Glutamatergic neuron (in vitro differentiated cells): Measurements from ENCODE around the gene RPTOR. TPM values are rescaled to one million over a fixed set of nuclear protein-coding genes. Genes with fewer than 3 reads are reported as not detected.
"Not testable (repeated sequence)": the region's sequence is repeated elsewhere in the genome, so short reads cannot be mapped to it uniquely, and the experiment has no call there.

Experiments used
- DNase-seq: peaks from one replicate; pipeline ENCODE4 v3.0.0; 2022
- H3K27ac Mint-ChIP-seq: one replicate; pipeline ENCODE4 v1.8.0; 2020; ENCODE audit warnings: mild to moderate bottlenecking, mixed read lengths, inconsistent platforms; ENCODE audit not compliant: unreplicated experiment
- H3K27me3 Mint-ChIP-seq: one replicate; pipeline ENCODE4 v1.8.0; 2020; ENCODE audit warnings: mild to moderate bottlenecking, moderate library complexity, mixed read lengths, inconsistent platforms; ENCODE audit not compliant: unreplicated experiment
- H3K36me3 Mint-ChIP-seq: one replicate; pipeline ENCODE4 v1.8.0; 2020; ENCODE audit warnings: mild to moderate bottlenecking, mixed read lengths, inconsistent platforms; ENCODE audit not compliant: unreplicated experiment
- H3K4me1 Mint-ChIP-seq: one replicate; pipeline ENCODE4 v1.8.0; 2020; ENCODE audit warnings: mild to moderate bottlenecking, low read depth, mixed read lengths, inconsistent platforms; ENCODE audit not compliant: unreplicated experiment
- H3K4me3 Mint-ChIP-seq: one replicate; pipeline ENCODE4 v1.8.0; 2020; ENCODE audit warnings: mild to moderate bottlenecking, mixed read lengths, inconsistent platforms; ENCODE audit not compliant: unreplicated experiment
- H3K9me3 Mint-ChIP-seq: one replicate; pipeline ENCODE4 v1.8.0; 2020; ENCODE audit warnings: mild to moderate bottlenecking, moderate library complexity, mixed read lengths, inconsistent platforms; ENCODE audit not compliant: unreplicated experiment
- total RNA-seq: library from RNA; stranded (reverse); fragmentation: NEBNext Ultra II Directional; extraction: Animal tissue kit (Norgen Biotek cat#: 25700); gene quantifications from one replicate; pipeline ENCODE4 v1.2.1, GENCODE V29; 2021; ENCODE audit not compliant: unreplicated experiment
- TF ChIP-seq, protein P1 (sequence below): fragments of 200-600 bp; sonication (generic); IDR thresholded peaks from one replicate; pipeline ENCODE4 v1.5.0; 2021; ENCODE audit not compliant: partially characterized antibody, unreplicated experiment

The RPTOR gene
- total RNA-seq, 1 donor from 2014 or later = 39.8 TPM

DNA sequence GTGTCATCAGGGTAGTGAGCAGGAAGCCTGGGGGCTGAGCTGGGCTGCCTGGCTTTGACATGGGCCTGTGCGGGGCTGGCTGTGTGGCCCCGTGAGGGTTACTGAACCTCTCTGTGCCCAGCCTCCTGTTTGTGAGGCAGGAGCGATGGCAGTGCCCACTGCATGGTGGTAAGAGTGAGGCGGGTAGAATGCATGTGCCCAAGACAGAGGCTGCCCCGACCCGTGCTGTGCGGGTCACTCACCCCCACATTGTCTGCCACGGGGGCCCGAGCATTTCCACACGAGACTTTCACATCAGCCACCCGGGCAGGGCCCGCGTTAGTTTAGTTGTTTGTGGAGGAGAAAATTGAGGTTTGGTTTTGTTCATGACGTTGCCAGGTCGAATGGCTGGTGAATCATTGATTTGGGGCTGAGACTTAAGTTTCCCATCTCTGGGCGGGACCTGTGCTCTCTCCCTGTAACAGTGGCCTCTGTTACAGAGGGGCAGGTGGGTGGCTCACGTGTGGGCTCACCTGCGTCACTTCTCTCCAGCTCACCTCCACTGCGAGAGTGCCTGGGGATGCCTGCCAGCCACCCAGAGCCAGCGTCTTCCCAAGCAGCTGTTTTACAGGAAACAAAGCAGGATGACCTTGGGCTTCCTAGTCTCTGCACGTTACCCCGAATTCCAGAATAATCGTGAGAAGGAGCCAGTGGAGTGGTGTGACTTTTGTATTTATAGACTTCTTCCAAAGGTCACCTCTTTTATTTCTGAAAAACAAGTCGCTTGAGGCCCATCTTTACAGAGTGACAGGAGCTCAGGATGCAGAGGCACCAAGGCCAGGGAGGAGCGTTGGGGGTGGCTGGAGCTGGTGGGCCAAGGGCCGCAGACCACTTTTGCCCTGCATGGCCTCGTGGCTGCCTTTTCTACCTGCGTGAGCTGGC lies 150.6 kb downstream of the RPTOR start:
- H3K4me1 Mint-ChIP-seq = peaks cover 47% of the 10 kb centered on the region
- peak overlapping the region; percentile 55 for H3K4me3 Mint-ChIP-seq
- peak overlapping the region; percentile 77 for H3K27ac Mint-ChIP-seq
- peaks cover 11% of the 10 kb centered on the region for H3K9me3 Mint-ChIP-seq
- no peak for DNase-seq
- peaks cover 14% of the 10 kb centered on the region for H3K27me3 Mint-ChIP-seq
- H3K36me3 Mint-ChIP-seq = peaks cover 6% of the 10 kb centered on the region
- TF ChIP-seq, protein P1, sequence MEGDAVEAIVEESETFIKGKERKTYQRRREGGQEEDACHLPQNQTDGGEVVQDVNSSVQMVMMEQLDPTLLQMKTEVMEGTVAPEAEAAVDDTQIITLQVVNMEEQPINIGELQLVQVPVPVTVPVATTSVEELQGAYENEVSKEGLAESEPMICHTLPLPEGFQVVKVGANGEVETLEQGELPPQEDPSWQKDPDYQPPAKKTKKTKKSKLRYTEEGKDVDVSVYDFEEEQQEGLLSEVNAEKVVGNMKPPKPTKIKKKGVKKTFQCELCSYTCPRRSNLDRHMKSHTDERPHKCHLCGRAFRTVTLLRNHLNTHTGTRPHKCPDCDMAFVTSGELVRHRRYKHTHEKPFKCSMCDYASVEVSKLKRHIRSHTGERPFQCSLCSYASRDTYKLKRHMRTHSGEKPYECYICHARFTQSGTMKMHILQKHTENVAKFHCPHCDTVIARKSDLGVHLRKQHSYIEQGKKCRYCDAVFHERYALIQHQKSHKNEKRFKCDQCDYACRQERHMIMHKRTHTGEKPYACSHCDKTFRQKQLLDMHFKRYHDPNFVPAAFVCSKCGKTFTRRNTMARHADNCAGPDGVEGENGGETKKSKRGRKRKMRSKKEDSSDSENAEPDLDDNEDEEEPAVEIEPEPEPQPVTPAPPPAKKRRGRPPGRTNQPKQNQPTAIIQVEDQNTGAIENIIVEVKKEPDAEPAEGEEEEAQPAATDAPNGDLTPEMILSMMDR = no peak

DNA sequence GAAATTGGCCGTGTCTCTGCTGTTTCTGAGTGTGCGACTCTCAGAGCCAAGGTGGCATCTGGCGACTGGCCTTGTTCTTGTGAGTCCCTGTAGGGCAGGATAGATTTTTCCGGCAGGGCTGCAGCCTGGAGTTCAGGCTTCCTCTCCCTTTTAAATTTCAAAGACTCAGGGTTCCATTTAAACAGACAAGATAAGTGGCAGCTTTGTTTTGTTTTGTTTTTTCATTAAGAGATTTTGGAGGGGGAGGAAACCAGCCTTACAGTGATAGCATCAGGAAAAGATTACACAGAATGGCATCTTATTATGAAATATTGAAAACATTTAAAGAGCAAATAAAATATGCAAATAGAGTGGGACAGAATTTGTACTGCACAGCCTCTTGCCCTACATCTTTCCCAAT lies 151.3 kb downstream of the RPTOR start:
- H3K27me3 Mint-ChIP-seq = peaks cover 18% of the 10 kb centered on the region
- TF ChIP-seq, protein P1 = no peak
- peaks cover 13% of the 10 kb centered on the region for H3K36me3 Mint-ChIP-seq
- no peak for DNase-seq
- H3K4me1 Mint-ChIP-seq = peaks cover 47% of the 10 kb centered on the region
- H3K4me3 Mint-ChIP-seq = no peak overlapping the region
- H3K27ac Mint-ChIP-seq = peak overlapping the region; percentile 28
- H3K9me3 Mint-ChIP-seq = peaks cover 15% of the 10 kb centered on the region

DNA sequence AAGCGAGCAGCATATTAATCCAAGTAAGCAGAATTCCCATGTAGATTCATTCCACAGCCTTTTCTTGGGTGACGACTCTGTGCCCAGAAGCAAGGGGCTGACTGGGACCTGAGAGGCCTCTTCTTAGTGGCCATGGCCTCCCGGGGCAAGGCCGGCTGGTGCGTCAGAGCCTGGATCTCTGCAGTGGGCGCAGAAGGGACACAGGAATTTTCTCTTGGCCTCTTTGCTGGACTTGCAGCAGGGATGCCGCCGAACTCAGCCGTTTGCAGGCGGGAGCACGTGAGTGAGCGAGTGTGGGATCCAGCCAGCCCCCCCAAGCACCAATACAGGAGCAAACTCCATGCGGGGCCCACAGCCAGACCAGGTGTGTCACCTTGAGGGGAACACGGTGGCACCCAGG lies 151.8 kb downstream of the RPTOR start:
- TF ChIP-seq, protein P1 = no peak
- Mint-ChIP-seq H3K36me3 (peaks cover 13% of the 10 kb centered on the region), H3K9me3 (peaks cover 15% of the 10 kb centered on the region), H3K4me3 (no peak overlapping the region), H3K4me1 (peaks cover 47% of the 10 kb centered on the region), H3K27ac (no peak overlapping the region), H3K27me3 (peaks cover 18% of the 10 kb centered on the region)
- no peak for DNase-seq

DNA sequence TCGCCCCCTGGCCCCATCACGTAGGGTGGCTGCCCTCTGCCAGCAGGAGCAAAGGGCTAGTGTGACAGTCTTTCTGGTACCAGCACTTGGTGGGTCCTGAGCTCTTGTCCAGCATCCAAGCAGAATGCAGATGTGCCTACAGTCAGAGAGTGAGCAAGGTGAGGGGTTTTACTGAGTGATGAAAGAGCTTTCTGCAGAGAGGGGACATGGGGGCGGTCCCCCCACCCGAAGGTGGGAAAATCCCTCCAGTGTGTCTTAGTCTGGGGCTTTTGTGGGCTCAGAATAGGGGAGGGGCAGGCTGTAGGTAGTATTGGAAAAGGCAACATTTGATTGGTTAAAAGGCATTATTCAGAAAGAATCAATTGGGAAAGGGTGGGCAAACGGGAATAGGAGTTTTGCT lies 152.3 kb downstream of the RPTOR start:
- DNase-seq = no peak
- Mint-ChIP-seq H3K36me3 (peaks cover 13% of the 10 kb centered on the region), H3K4me1 (peaks cover 50% of the 10 kb centered on the region), H3K27me3 (peaks cover 18% of the 10 kb centered on the region), H3K4me3 (no peak overlapping the region), H3K27ac (no peak overlapping the region), H3K9me3 (peaks cover 15% of the 10 kb centered on the region)
- TF ChIP-seq, protein P1 = no peak

DNA sequence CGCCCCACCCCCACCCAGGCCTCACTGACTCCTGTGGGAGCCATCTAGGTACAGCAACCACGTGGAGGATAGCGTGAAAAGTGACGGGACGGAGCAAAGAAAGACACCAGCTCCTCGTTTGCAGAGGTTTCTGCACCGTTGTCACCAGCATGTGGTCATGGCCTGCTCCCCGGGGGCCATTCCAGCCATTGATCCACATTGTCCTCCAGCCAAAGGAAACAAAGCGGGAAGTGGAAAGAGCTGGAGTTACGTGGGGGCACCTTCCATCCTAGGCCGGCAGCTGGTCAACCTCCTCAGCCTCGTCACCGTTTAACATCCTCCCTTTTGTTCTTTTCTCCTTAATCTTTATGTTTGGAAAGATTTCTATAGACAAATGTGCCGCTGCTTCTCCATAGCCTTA lies 153.7 kb downstream of the RPTOR start:
- Mint-ChIP-seq H3K4me3 (no peak overlapping the region), H3K4me1 (peaks cover 59% of the 10 kb centered on the region), H3K27ac (peak overlapping the region; percentile 43), H3K9me3 (peaks cover 15% of the 10 kb centered on the region), H3K36me3 (peaks cover 13% of the 10 kb centered on the region), H3K27me3 (peaks cover 20% of the 10 kb centered on the region)
- peak; percentile 58 for DNase-seq
- TF ChIP-seq, protein P1 = no peak

DNA sequence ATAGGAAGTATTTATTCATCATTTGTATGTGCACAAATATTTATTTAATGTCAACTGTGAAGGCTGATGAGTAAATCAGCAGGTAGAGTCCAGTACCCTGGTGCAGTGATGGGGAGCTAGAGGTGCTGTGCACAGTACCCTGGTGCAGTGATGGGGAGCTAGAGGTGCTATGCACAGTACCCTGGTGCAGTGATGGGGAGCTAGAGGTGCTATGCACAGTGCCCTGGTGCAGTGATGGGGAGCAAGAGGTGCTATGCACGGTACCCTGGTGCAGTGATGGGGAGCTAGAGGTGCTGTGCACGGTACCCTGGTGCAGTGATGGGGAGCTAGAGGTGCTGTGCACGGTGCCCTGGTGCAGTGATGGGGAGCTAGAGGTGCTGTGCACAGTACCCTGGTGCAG lies 154.6 kb downstream of the RPTOR start:
- not testable (repeated sequence) for H3K27ac Mint-ChIP-seq, H3K4me3 Mint-ChIP-seq, DNase-seq
- Mint-ChIP-seq H3K27me3 (peaks cover 20% of the 10 kb centered on the region), H3K9me3 (peaks cover 15% of the 10 kb centered on the region), H3K36me3 (peaks cover 13% of the 10 kb centered on the region), H3K4me1 (peaks cover 57% of the 10 kb centered on the region)
